Tibial artery (tissue), 4 donors: ENCODE data around the gene CD3G.

Experiments used
- DNase-seq, 2 donors: peaks; one replicate each; pipeline ENCODE4 v3.0.0-alpha.2; 2019
- H3K27ac ChIP-seq, 2 donors: fragments of 200-600 bp; sonication (generic) in 1 of 2; 1 replicate in 1 of 2; 2 replicates in 1 of 2; pipeline ENCODE4 v1.5.1; 2018 to 2019; ENCODE audit warnings: mild to moderate bottlenecking in 1 of 2
- H3K27me3 ChIP-seq, 2 donors: fragments of 200-600 bp; sonication (generic) in 1 of 2; one replicate each; pipeline versions ENCODE4 v1.5.1 to v1.6.0; 2016 to 2019
- H3K36me3 ChIP-seq, 3 donors: fragments of 200-600 bp; sonication (generic) in 2 of 3; one replicate each; pipeline ENCODE4 v1.5.1; 2016 to 2019; ENCODE audit warnings: mild to moderate bottlenecking in 2 of 3
- H3K4me1 ChIP-seq, 4 donors: fragments of 200-600 bp; sonication (generic) in 2 of 4; 1 replicate in 3 of 4; 2 replicates in 1 of 4; pipeline ENCODE4 v1.5.1; 2016 to 2019
- H3K4me3 ChIP-seq, 2 donors: fragments of 200-600 bp; sonication (generic) in 1 of 2; 1 replicate in 1 of 2; 2 replicates in 1 of 2; pipeline ENCODE4 v1.5.1; 2018 to 2019; ENCODE audit warnings: mild to moderate bottlenecking in 2 of 2
- H3K9me3 ChIP-seq, 3 donors: fragments of 200-600 bp; sonication (generic) in 1 of 3; one replicate each; pipeline ENCODE4 v1.5.1; 2016 to 2019
- CTCF ChIP-seq, 2 experiments: fragments of 200-600 bp in 1 of 2; fragments of 450-650 bp in 1 of 2; IDR thresholded peaks; one replicate each; pipeline ENCODE4 v1.5.1; 2017 to 2019; ENCODE audit warnings: antibody characterized with exemption in 2 of 2, mild to moderate bottlenecking in 1 of 2, moderate library complexity in 1 of 2
- intact Hi-C: fragments of 100-400 bp; cut with DNase I; formaldehyde crosslinking; loops from one replicate; pipeline ENCODE4 v1.15.0; 2023; ENCODE audit warnings: low total_unique reads

The CD3G gene

DNA sequence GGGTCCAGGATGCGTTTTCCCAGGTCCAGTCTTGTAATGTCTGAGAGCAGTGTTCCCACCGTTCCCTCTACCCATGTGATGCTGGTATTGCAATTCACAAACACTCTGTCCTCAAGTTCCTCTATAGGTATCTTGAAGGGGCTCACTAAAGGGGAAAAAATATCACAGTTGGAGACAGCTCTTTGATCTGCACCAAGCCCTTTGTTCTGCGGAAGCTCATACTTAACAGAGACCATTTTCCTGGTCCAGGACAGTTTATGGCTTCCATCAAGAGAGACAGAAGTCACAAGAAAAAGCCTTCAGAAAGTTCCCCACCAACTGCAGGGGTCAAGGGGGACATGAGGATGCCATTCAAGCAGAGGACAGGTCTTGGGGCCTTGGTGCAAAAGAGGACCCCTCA is 3.7 kb upstream of the CD3G start:
- Histone ChIP-seq H3K4me1 (no peaks in the 10 kb centered on the region), H3K36me3 (no peaks in the 10 kb centered on the region), H3K4me3 (no peak overlapping the region), H3K27me3 (peaks cover 0 to 28% of the 10 kb centered on the region in 2 donors), H3K27ac (no peak overlapping the region), H3K9me3 (no peaks in the 10 kb centered on the region)
- TF ChIP-seq CTCF (IDR thresholded peaks at IDR 0.05), result no peak
- intact Hi-C loops, result loop anchor here (10.0 kb wide), 1 partner anchor 186 kb away; the partner anchor contains the start of gene SCN4B
- no peak for DNase-seq

DNA sequence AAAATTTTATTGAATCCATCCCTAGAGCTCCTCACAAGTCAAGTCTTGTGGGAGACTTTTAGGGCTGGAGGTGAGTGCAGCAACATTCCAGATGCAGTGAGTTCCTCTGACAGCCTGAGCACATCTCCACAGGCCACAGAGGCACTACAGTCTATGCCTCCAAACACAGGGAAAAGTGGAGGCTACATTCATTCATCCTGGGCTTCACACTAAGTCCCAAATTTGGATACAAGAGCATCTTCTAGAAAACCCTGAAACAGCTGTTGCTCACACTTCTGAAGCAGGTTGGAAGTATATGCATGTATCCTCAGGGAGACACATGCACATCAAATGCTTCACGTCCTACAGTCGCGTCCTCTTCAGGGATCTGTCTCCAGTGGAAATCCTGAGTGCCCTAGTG is 2.9 kb upstream of the CD3G start:
- intact Hi-C loops, result loop anchor here (10.0 kb wide), 1 partner anchor 186 kb away; the partner anchor contains the start of gene SCN4B
- Histone ChIP-seq H3K27me3 (peaks cover 0 to 33% of the 10 kb centered on the region in 2 donors), H3K27ac (no peak overlapping the region), H3K4me3 (no peak overlapping the region), H3K9me3 (no peaks in the 10 kb centered on the region), H3K36me3 (no peaks in the 10 kb centered on the region), H3K4me1 (no peaks in the 10 kb centered on the region)
- no peak for DNase-seq
- TF ChIP-seq CTCF (IDR thresholded peaks at IDR 0.05), result no peak

- H3K4me3 ChIP-seq, result no peak overlapping the region
- no peaks in the 10 kb centered on the region for H3K36me3 ChIP-seq
- no peaks in the 10 kb centered on the region for H3K4me1 ChIP-seq
- intact Hi-C loops, result loop anchor here (10.0 kb wide), 1 partner anchor 187 kb away; the partner anchor contains the start of gene SCN4B
- H3K27me3 ChIP-seq, result peaks cover 0 to 33% of the 10 kb centered on the region in 2 donors
- no peak for TF ChIP-seq CTCF (IDR thresholded peaks at IDR 0.05)
- H3K27ac ChIP-seq, result no peak overlapping the region
- DNase-seq, result no peak
- no peaks in the 10 kb centered on the region for H3K9me3 ChIP-seq
Observed at GRCh38 chr11:118341815-118342489, 2.2 kb upstream of the CD3G start.

- no peak within 1 kb of the TSS for H3K27ac ChIP-seq
- intact Hi-C loops, result loop anchor here (10.0 kb wide), 1 partner anchor 188 kb away; the partner anchor contains the start of gene SCN4B
- H3K9me3 ChIP-seq, result no peaks in the 10 kb centered on the region
- DNase-seq, result no peak
- H3K36me3 ChIP-seq, result no peaks in the 10 kb centered on the region
- H3K4me1 ChIP-seq, result no peaks in the 10 kb centered on the region
- peaks cover 0 to 35% of the 10 kb centered on the region in 2 donors for H3K27me3 ChIP-seq
- no peak within 1 kb of the TSS for H3K4me3 ChIP-seq
- no peak for TF ChIP-seq CTCF (IDR thresholded peaks at IDR 0.05)
Observed at GRCh38 chr11:118342503-118343161, 1.5 kb upstream of the CD3G start, which contains the start of gene CD3D. Gene CD3D (minus strand): TSS chr11:118342705. CDS start chr11:118342607, 98 bp downstream.

DNA sequence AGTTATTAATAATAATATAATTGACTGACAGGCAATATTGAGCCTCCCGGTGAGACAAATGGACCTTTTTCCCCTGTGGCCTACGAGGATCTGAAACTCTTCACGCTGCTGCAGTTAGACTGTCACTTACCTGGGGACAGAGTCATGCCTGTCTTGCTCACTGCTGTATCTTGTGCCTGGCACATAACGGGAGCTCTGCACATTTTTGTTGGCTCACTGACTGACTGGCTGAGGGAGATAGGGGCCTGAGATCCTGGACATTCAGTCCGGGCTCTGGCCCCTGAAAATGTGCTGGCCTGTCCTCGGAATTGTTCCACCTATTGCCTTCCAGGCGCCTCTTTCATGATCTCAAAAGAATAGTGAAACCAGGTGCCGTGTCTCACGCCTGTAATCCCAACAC is 896 bp upstream of the CD3G start:
- TF ChIP-seq CTCF (IDR thresholded peaks at IDR 0.05), result no peak
- Histone ChIP-seq H3K4me3 (no peak overlapping the region), H3K36me3 (no peaks in the 10 kb centered on the region), H3K4me1 (no peaks in the 10 kb centered on the region), H3K27ac (no peak overlapping the region), H3K27me3 (peaks cover 0 to 37% of the 10 kb centered on the region in 2 donors), H3K9me3 (no peaks in the 10 kb centered on the region)
- DNase-seq, result no peak
- intact Hi-C loops, result loop anchor here (10.0 kb wide), 1 partner anchor 188 kb away; the partner anchor contains the start of gene SCN4B
